Large intestine (tissue), 3 donors: Measurements from ENCODE around the gene WDR13. TPM values are rescaled to one million over a fixed set of nuclear protein-coding genes. Genes with fewer than 3 reads are reported as not detected.
"Not testable (repeated sequence)": the region's sequence is repeated elsewhere in the genome, so short reads cannot be mapped to it uniquely, and the experiment has no call there.

Experiments used
- DNase-seq, 2 donors: peaks; one replicate each; pipeline versions ENCODE4 v3.0.0 to v3.0.0-alpha.2; 2013
- H3K27ac ChIP-seq: one replicate; pipeline ENCODE4 v1.5.1; 2013; ENCODE audit warnings: low read length
- H3K27me3 ChIP-seq: 2 replicates; pipeline ENCODE4 v1.6.1; 2013; ENCODE audit warnings: low read length; ENCODE audit not compliant: control insufficient read depth, insufficient read depth
- H3K36me3 ChIP-seq: 2 replicates; pipeline ENCODE4 v1.6.1; 2013; ENCODE audit warnings: low read length; ENCODE audit not compliant: control insufficient read depth, insufficient read depth
- H3K4me1 ChIP-seq: one replicate; pipeline ENCODE4 v1.6.1; 2013; ENCODE audit warnings: low read length; ENCODE audit not compliant: control insufficient read depth, insufficient read depth
- H3K4me3 ChIP-seq: one replicate; pipeline ENCODE4 v1.5.1; 2013; ENCODE audit warnings: low read length
- H3K9me3 ChIP-seq: one replicate; pipeline ENCODE4 v1.6.1; 2013; ENCODE audit warnings: mild to moderate bottlenecking, low read depth, low read length, moderate library complexity; ENCODE audit not compliant: control insufficient read depth
- WGBS: methylation state at CpG from one replicate; pipeline ENCODE4 v1.1.5; 2013; ENCODE audit warnings: low lambda C conversion rate; ENCODE audit not compliant: insufficient coverage; 5-methylcytosine and 5-hydroxymethylcytosine counted together
- polyA plus RNA-seq: library from polyadenylated mRNA; unstranded; fragments of 120-200 nt; gene quantifications from one replicate; pipeline ENCODE4 v1.2.1, GENCODE V29; 2013

Gene WDR13
- polyA plus RNA-seq, 1 donor: 107 TPM

DNA sequence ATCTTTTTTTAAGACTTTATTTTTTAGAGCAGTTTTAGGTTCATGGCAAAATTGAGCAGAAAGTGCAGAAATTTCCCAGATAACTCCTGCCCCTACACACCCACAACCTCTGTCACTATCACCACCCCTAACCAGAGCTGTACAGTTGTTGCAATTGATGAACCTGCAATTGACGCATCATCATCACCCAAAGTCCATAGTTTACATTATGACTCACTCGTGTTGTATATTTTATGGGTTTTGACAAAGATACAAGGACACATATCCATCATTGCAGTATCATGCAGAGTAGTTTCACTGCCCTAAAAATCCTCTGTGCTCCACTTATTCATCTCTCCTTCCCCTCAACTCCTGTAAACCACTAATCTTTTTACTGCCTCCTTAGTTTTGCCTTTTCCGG lies 51.8 kb downstream of the WDR13 start:
- Histone ChIP-seq H3K27me3 (peaks cover 7% of the 10 kb centered on the region), H3K9me3 (no peaks in the 10 kb centered on the region), H3K4me3 (no peak overlapping the region), H3K36me3 (no peaks in the 10 kb centered on the region), H3K4me1 (peaks cover 5% of the 10 kb centered on the region), H3K27ac (peak overlapping the region; percentile 73)
- whole genome bisulfite sequencing: no CpG with 5 or more reads among the region's 3 CpGs
- DNase-seq: peak; percentile 55 to 79

DNA sequence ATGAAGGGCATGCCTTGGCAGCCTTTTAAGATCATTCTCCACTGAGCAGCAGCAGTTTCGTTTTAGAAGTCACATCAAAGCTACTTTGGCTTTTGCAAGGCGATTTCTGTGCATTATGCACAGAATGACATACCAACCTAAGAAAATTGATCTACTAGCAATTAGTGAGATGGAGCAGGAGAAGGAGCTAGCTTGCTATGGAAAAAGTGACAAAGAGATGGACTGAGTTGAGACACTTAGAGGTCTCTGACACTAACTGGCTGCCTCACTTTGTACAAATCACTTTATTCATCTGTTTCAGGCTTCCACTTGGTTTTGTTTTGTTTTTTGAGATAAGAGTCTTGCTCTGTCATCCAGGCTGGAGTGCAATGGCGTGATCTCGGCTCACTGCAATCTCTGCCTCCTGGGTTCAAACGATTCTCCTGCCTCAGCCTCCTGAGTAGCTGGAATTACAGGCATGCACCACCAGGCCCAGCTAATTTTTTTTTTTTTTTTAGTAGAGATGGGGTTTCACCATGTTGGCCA lies 54.8 kb downstream of the WDR13 start:
- H3K9me3 ChIP-seq, H3K27ac ChIP-seq, H3K4me3 ChIP-seq, H3K4me1 ChIP-seq, DNase-seq, H3K36me3 ChIP-seq: not testable (repeated sequence)
- peaks cover 10% of the 10 kb centered on the region for H3K27me3 ChIP-seq
- WGBS: no CpG with 5 or more reads among the region's 5 CpGs

DNA sequence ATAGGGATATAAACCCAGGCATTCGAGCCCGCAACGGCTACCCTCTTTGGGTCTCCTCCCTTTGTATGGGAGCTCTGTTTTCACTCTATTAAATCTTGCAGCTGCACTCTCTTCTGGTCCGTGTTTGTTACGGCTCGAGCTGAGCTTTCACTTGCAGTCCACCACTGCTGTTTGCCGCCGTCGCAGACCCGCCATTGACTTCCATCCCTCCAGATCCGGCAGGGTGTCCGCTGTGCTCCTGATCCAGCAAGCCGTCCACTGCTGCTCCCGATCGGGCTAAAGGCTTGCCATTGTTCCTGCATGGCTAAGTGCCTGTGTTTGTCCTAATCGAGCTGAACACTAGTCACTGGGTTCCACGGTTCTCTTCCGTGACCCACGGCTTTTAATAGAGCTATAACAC lies 57.5 kb downstream of the WDR13 start:
- WGBS: no CpG with 5 or more reads among the region's 19 CpGs
- not testable (repeated sequence) for H3K4me1 ChIP-seq, DNase-seq, H3K9me3 ChIP-seq, H3K4me3 ChIP-seq, H3K27ac ChIP-seq, H3K36me3 ChIP-seq
- peaks cover 10% of the 10 kb centered on the region for H3K27me3 ChIP-seq

Other genes starting within 250 kb of the WDR13 start
- not detected for gene SSX3, start 240.8 kb upstream of the WDR13 start, polyA plus RNA-seq
- gene SSX4, start 214.0 kb upstream of the WDR13 start, polyA plus RNA-seq: not detected
- not detected for gene SSX4B, start 185.5 kb upstream of the WDR13 start, polyA plus RNA-seq
- 66.3 TPM for gene SLC38A5, start 127.2 kb upstream of the WDR13 start, polyA plus RNA-seq
- 21.1 TPM for gene FTSJ1, start 121.3 kb upstream of the WDR13 start, polyA plus RNA-seq
- gene PORCN, start 88.5 kb upstream of the WDR13 start, polyA plus RNA-seq: 4.5 TPM
- 110 TPM for gene EBP, start 75.7 kb upstream of the WDR13 start, polyA plus RNA-seq
- gene TBC1D25, start 57.8 kb upstream of the WDR13 start, polyA plus RNA-seq: 8.0 TPM
- gene RBM3, start 23.0 kb upstream of the WDR13 start, polyA plus RNA-seq: 257 TPM
- 6.3 TPM for gene WAS, start 86.3 kb downstream of the WDR13 start, polyA plus RNA-seq
- 4.7 TPM for gene SUV39H1, start 99.2 kb downstream of the WDR13 start, polyA plus RNA-seq
- 3.9 TPM for gene GLOD5, start 164.3 kb downstream of the WDR13 start, polyA plus RNA-seq
- gene GATA1, start 189.1 kb downstream of the WDR13 start, polyA plus RNA-seq: 0.76 TPM
- 133 TPM for gene HDAC6, start 204.6 kb downstream of the WDR13 start, polyA plus RNA-seq
- 0.27 TPM for gene ERAS, start 229.0 kb downstream of the WDR13 start, polyA plus RNA-seq
- 178 TPM for gene PCSK1N, start 238.1 kb downstream of the WDR13 start, polyA plus RNA-seq